DND-41 (cell line): ENCODE data around the gene LTA4H.

Source experiments
- ATAC-seq: fragments of 200-7000 bp; cut with Tn5 transposase; 3 replicates; pipeline ENCODE4 v1.9.1; 2021; ENCODE audit warnings: low read depth; ENCODE audit not compliant: insufficient read depth
- DNase-seq: peaks from one replicate; pipeline ENCODE4 v3.0.0-alpha.2; 2020
- H2AFZ ChIP-seq: 2 replicates; pipeline ENCODE4 v1.6.0; 2012; ENCODE audit warnings: low read depth, low read length
- H3K27ac ChIP-seq: 2 replicates; pipeline ENCODE4 v1.5.1; 2012; ENCODE audit warnings: low read length, inconsistent platforms
- H3K27me3 ChIP-seq: fragments of 200-600 bp; sonication (generic); 2 replicates; pipeline ENCODE4 v1.6.0; 2012; ENCODE audit warnings: low read length, mild to moderate bottlenecking, inconsistent platforms; ENCODE audit not compliant: insufficient read depth, poor library complexity
- H3K36me3 ChIP-seq: 2 replicates; pipeline ENCODE4 v1.5.1; 2012; ENCODE audit warnings: low read length, inconsistent platforms; ENCODE audit not compliant: insufficient read depth
- H3K4me1 ChIP-seq: 2 replicates; pipeline ENCODE4 v1.5.1; 2012; ENCODE audit warnings: mild to moderate bottlenecking, low read length; ENCODE audit not compliant: insufficient read depth
- H3K4me2 ChIP-seq: 2 replicates; pipeline ENCODE4 v1.6.0; 2012; ENCODE audit warnings: mild to moderate bottlenecking, moderate library complexity, low read length, inconsistent platforms; ENCODE audit not compliant: insufficient read depth
- H3K4me3 ChIP-seq, 2 experiments: fragments of 200-600 bp in 1 of 2; shearing (Covaris generic) in 1 of 2; 2 replicates each; pipeline ENCODE4 v1.5.1; 2012 to 2016; ENCODE audit warnings: inconsistent platforms in 2 of 2, low read length in 2 of 2, mild to moderate bottlenecking in 2 of 2, low read depth in 1 of 2, moderate library complexity in 1 of 2
- H3K79me2 ChIP-seq: 2 replicates; pipeline ENCODE4 v1.6.0; 2012; ENCODE audit warnings: low read length, inconsistent platforms; ENCODE audit not compliant: insufficient read depth
- H3K9ac ChIP-seq: 2 replicates; pipeline ENCODE4 v1.6.0; 2012; ENCODE audit warnings: low read depth, mild to moderate bottlenecking, inconsistent platforms, low read length, moderate library complexity
- H3K9me3 ChIP-seq: 2 replicates; pipeline ENCODE4 v1.5.1; 2012; ENCODE audit warnings: low read length, moderate library complexity, mild to moderate bottlenecking, inconsistent platforms; ENCODE audit not compliant: insufficient read depth, severe bottlenecking
- H4K20me1 ChIP-seq: 2 replicates; pipeline ENCODE4 v1.6.0; 2012; ENCODE audit warnings: low read length; ENCODE audit not compliant: insufficient read depth
- CTCF ChIP-seq: IDR thresholded peaks from 2 replicates; pipeline ENCODE4 v1.5.1; 2012; ENCODE audit warnings: borderline replicate concordance, low read length, moderate library complexity, mild to moderate bottlenecking; ENCODE audit not compliant: poor library complexity, severe bottlenecking; ENCODE audit errors: extremely low read depth
- EZH2 ChIP-seq: IDR thresholded peaks from 3 replicates; pipeline ENCODE4 v1.6.1; 2012; ENCODE audit warnings: borderline replicate concordance, low read depth, mild to moderate bottlenecking, moderate library complexity, low read length, inconsistent platforms; ENCODE audit not compliant: severe bottlenecking

The LTA4H gene

GRCh38 chr12:95966287-95966870, 69.0 kb downstream of the LTA4H start:
- no peaks in the 10 kb centered on the region for H3K4me1 ChIP-seq
- H2AFZ ChIP-seq, result no peak overlapping the region
- no peak overlapping the region for H3K27ac ChIP-seq
- H3K27me3 ChIP-seq, result no peaks in the 10 kb centered on the region
- no peaks in the 10 kb centered on the region for H3K79me2 ChIP-seq
- no peak for TF ChIP-seq CTCF
- no peak for TF ChIP-seq EZH2
- H3K4me3 ChIP-seq, result no peak overlapping the region
- no peaks in the 10 kb centered on the region for H3K9me3 ChIP-seq
- ATAC-seq, result no peak
- H3K4me2 ChIP-seq, result no peak overlapping the region
- no peaks in the 10 kb centered on the region for H4K20me1 ChIP-seq
- no peak overlapping the region for H3K9ac ChIP-seq
- H3K36me3 ChIP-seq, result no peaks in the 10 kb centered on the region
- DNase-seq, result no peak

- Histone ChIP-seq H3K4me1 (no peaks in the 10 kb centered on the region), H3K9ac (no peak overlapping the region), H4K20me1 (no peaks in the 10 kb centered on the region), H3K36me3 (no peaks in the 10 kb centered on the region), H3K4me2 (no peak overlapping the region), H3K9me3 (no peaks in the 10 kb centered on the region), H3K4me3 (no peak overlapping the region), H3K27ac (no peak overlapping the region), H3K79me2 (no peaks in the 10 kb centered on the region), H2AFZ (no peak overlapping the region), H3K27me3 (no peaks in the 10 kb centered on the region)
- ATAC-seq, result no peak
- TF ChIP-seq CTCF, result peak; percentile 8
- TF ChIP-seq EZH2, result no peak
- DNase-seq, result no peak
Observed at GRCh38 chr12:95963096-95963495, 72.3 kb downstream of the LTA4H start.

- TF ChIP-seq EZH2, result no peak
- no peak for TF ChIP-seq CTCF
- H3K27me3 ChIP-seq, result no peaks in the 10 kb centered on the region
- no peaks in the 10 kb centered on the region for H3K36me3 ChIP-seq
- H3K4me2 ChIP-seq, result no peak overlapping the region
- H3K4me3 ChIP-seq, result no peak overlapping the region
- H4K20me1 ChIP-seq, result no peaks in the 10 kb centered on the region
- H2AFZ ChIP-seq, result no peak overlapping the region
- no peaks in the 10 kb centered on the region for H3K4me1 ChIP-seq
- H3K79me2 ChIP-seq, result no peaks in the 10 kb centered on the region
- ATAC-seq (no peak), DNase-seq (no peak)
- H3K9me3 ChIP-seq, result no peaks in the 10 kb centered on the region
- H3K27ac ChIP-seq, result no peak overlapping the region
- H3K9ac ChIP-seq, result no peak overlapping the region
Observed at GRCh38 chr12:95962222-95962621, 73.2 kb downstream of the LTA4H start.

GRCh38 chr12:95960241-95960640, 75.1 kb downstream of the LTA4H start:
- Histone ChIP-seq H3K4me3 (no peak overlapping the region), H3K79me2 (no peaks in the 10 kb centered on the region), H4K20me1 (no peaks in the 10 kb centered on the region), H3K4me1 (no peaks in the 10 kb centered on the region), H3K27ac (no peak overlapping the region), H3K4me2 (no peak overlapping the region), H3K27me3 (no peaks in the 10 kb centered on the region), H3K9me3 (no peaks in the 10 kb centered on the region), H3K9ac (no peak overlapping the region), H3K36me3 (no peaks in the 10 kb centered on the region), H2AFZ (no peak overlapping the region)
- TF ChIP-seq CTCF (no peak), EZH2 (no peak)
- ATAC-seq (no peak), DNase-seq (no peak)
